GM12892 (cell line): ENCODE results near the gene RAB31.

Source experiments
- DNase-seq: peaks from one replicate; pipeline ENCODE4 v3.0.0; 2011; ENCODE audit not compliant: insufficient read length
- FAIRE-seq: peaks from 2 replicates; lab custom pipeline; 2011; peaks lifted over from hg19 to GRCh38; lab: Jason Lieb, UNC
- POLR2A ChIP-seq: IDR thresholded peaks from 2 replicates; pipeline ENCODE4 v1.6.1; 2011; ENCODE audit warnings: low read depth, low read length, control low read depth
- POLR2AphosphoS5 ChIP-seq: IDR thresholded peaks from 2 replicates; pipeline ENCODE4 v1.6.1; 2011; ENCODE audit warnings: low read depth, low read length, control low read depth
- TAF1 ChIP-seq: IDR thresholded peaks from 2 replicates; pipeline ENCODE4 v1.6.1; 2011; ENCODE audit warnings: low read depth, mild to moderate bottlenecking, control low read depth, low read length, borderline replicate concordance

The RAB31 gene

GRCh38 chr18:9831036-9831722, 123.1 kb downstream of the RAB31 start:
- DNase-seq = no peak
- FAIRE-seq = no peak
- TF ChIP-seq POLR2AphosphoS5 = no peak
- no peak for TF ChIP-seq TAF1
- TF ChIP-seq POLR2A = no peak

- no peak for FAIRE-seq
- no peak for DNase-seq
- TF ChIP-seq POLR2AphosphoS5 (no peak), POLR2A (no peak), TAF1 (no peak)
Observed at GRCh38 chr18:9831723-9832199, 123.7 kb downstream of the RAB31 start.

- FAIRE-seq (no peak), DNase-seq (no peak)
- TF ChIP-seq POLR2AphosphoS5 = no peak
- no peak for TF ChIP-seq TAF1
Observed at GRCh38 chr18:9832871-9833270, 124.8 kb downstream of the RAB31 start.

GRCh38 chr18:9834551-9834950, 126.5 kb downstream of the RAB31 start:
- TF ChIP-seq TAF1 = no peak
- TF ChIP-seq POLR2A = no peak
- no peak for TF ChIP-seq POLR2AphosphoS5
- no peak for DNase-seq
- no peak for FAIRE-seq

GRCh38 chr18:9835113-9835755, 127.1 kb downstream of the RAB31 start:
- DNase-seq = no peak
- FAIRE-seq = no peak
- no peak for TF ChIP-seq TAF1
- TF ChIP-seq POLR2A = no peak

- DNase-seq (no peak), FAIRE-seq (no peak)
- no peak for TF ChIP-seq TAF1
- TF ChIP-seq POLR2AphosphoS5 = no peak
- no peak for TF ChIP-seq POLR2A
Observed at GRCh38 chr18:9835825-9836224, 127.7 kb downstream of the RAB31 start.

GRCh38 chr18:9838144-9838877, 130.2 kb downstream of the RAB31 start:
- DNase-seq (no peak), FAIRE-seq (no peak)
- no peak for TF ChIP-seq POLR2AphosphoS5
- TF ChIP-seq TAF1 = no peak
- TF ChIP-seq POLR2A = no peak

GRCh38 chr18:9839211-9839610, 131.1 kb downstream of the RAB31 start:
- TF ChIP-seq POLR2AphosphoS5 (no peak), TAF1 (no peak), POLR2A (no peak)
- no peak for FAIRE-seq
- DNase-seq = no peak

GRCh38 chr18:9839853-9840252, 131.8 kb downstream of the RAB31 start:
- FAIRE-seq (no peak), DNase-seq (no peak)
- no peak for TF ChIP-seq POLR2A
- no peak for TF ChIP-seq TAF1
- no peak for TF ChIP-seq POLR2AphosphoS5

GRCh38 chr18:9841752-9842151, 133.7 kb downstream of the RAB31 start:
- no peak for TF ChIP-seq TAF1
- no peak for TF ChIP-seq POLR2A
- TF ChIP-seq POLR2AphosphoS5 = no peak
- FAIRE-seq (no peak), DNase-seq (no peak)

GRCh38 chr18:9842448-9842847, 134.3 kb downstream of the RAB31 start:
- no peak for TF ChIP-seq TAF1
- TF ChIP-seq POLR2AphosphoS5 = no peak
- TF ChIP-seq POLR2A = no peak
- DNase-seq (no peak), FAIRE-seq (no peak)

- FAIRE-seq = no peak
- no peak for TF ChIP-seq POLR2AphosphoS5
- TF ChIP-seq POLR2A = no peak
- TF ChIP-seq TAF1 = no peak
- DNase-seq = no peak
Observed at GRCh38 chr18:9845256-9845655, 137.2 kb downstream of the RAB31 start.
